GM20431 (cell line): ENCODE data around the gene MYH7B.

Experiments used
- in situ Hi-C: fragments of 300-500 bp; cut with MseI, MboI; formaldehyde crosslinking; loops from one replicate; pipeline ENCODE4 v1.15.0; 2020; ENCODE audit warnings: low sequenced_read_pairs; ENCODE audit not compliant: unreplicated experiment

The MYH7B gene

DNA sequence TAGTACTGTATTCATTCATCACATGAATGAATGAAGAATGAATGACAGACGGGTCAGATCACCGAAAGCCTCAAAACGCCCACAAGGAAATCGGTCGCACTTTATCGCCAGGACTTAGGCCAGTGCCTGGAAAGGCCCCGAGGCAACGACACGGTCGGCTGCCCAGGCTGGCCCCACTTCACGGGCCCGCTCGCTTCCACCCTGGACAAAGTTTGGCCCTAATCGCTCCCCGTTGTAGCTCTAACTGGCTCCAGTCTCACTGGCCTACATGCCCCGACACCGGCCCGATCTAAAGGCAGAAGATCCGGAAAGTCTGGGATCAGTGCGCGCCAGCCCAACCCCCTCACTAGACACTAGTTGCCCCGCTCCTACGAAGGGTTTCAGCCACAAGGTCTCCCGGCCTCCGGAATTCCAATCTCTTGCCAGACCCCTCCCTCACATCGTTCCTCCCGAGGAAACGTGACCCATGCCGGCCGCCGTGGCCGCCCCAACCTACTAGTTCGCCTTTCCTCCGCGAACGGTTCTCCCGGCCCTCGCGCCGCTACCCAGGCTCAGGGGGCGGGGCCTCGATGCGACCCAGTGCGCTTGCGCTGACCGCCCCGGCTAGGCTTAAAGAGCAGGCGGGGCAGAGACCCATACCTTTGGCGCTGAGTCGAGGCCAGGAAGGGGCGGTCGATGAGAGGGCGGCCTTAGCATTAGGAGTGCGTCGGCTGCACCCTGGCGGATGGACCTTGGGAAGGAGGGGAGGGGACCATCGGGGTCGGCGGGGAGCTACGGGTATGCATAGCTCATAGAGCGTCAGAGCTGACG is at the start of gene MYH7B, which contains the start of gene GSS:
Gene MYH7B (plus strand): TSS at position 638 of the 810 bp plus-strand sequence. CDS start 22,138 bp downstream, outside the sequence.
Gene GSS (minus strand): TSS at position 576 of the 810 bp plus-strand sequence. CDS start 3,954 bp downstream, outside the sequence.
- in situ Hi-C loops, result no loop called here

- in situ Hi-C loops, result no loop called here
Observed at GRCh38 chr20:34907616-34908469, 47.8 kb upstream of the MYH7B start.

GRCh38 chr20:34915131-34915530 is 40.5 kb upstream of the MYH7B start:
- in situ Hi-C loops, result no loop called here

- in situ Hi-C loops, result no loop called here
Observed at GRCh38 chr20:34915749-34916455, 39.8 kb upstream of the MYH7B start.

DNA sequence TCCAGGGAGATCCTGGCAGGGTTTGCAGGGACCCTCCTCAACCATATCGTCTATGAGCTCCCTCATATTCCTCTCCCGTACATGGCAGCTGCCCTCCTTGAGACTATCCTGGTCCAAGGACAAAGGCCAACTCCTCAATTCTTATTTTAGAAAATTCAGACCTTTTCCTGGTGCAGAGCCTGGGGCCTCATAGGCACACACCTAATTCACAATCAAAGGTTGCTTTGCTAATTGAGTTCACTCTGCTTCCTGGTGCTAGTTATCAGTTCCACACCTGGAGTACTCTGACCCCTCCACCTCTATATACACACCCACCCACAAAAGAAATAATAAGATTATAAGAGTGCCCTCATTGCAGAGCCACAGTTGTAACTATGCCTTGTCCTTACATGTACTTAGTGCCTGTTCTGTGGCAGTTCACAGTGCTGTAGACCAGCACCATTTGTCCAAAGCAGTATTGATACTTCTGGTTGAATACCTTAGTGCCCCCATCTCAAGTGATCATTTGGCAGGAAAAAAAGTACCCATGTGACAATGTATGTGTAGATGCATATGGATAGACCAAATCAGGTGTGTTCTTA is 38.8 kb upstream of the MYH7B start:
- in situ Hi-C loops, result no loop called here

GRCh38 chr20:34920055-34920454 is 35.6 kb upstream of the MYH7B start:
- in situ Hi-C loops, result no loop called here

DNA sequence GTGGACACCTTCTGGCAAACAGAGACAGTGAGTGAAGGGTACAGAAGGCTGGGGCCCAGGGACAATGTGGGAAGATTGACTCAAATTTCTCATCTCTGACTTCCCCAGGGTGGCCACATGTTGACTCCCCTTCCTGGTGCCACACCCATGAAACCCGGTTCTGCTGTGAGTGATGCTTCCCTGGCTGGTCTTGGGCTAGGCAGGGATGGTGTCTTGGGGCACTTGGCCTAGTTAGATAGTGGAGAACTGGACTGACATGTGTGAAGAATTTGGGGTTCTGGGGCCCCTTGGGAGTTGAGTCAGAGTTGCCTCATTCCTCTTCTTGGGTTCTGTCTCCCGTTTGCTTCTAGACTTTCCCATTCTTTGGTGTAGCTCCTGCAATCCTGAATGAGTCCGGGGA is 34.2 kb upstream of the MYH7B start:
- in situ Hi-C loops, result no loop called here

- in situ Hi-C loops, result no loop called here
Observed at GRCh38 chr20:34922654-34923381, 32.9 kb upstream of the MYH7B start.

DNA sequence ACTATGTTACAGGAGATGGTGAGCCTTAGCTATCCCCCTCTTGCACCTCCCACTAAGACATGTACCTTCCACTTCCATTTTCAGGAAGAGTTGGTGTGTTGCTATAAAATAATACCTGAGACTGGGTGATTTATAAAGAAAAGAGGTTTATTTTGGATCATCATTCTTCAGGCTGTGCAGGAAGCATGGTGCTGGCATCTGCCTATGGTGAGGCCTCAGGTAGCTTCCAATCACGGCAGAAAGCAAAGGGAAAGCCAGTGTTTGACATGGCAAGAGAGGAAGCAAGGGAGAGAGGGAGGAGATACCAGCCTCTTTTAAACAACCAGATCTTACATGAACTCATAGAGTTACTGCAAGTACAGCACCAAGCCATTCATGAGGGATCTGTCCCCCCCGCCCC is 32.3 kb upstream of the MYH7B start:
- in situ Hi-C loops, result no loop called here

DNA sequence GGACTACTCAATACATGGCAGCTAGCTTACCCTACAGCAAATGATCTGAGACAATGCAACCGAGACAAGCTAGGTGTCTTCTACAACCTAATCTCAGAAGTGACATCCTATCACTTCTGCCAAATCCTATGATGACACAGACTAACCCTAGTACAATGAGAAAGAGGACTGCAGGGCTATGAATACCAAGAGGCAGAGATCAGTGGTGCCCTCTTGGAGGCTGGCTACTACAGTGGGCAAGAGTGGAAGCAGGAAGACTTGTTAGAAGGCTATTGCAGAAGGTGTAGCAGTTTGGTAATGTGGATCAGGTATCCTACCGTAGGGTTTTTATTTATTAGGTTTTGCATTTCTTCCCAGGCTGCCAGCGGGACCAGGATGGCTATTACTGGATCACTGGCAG is 30.3 kb upstream of the MYH7B start:
- in situ Hi-C loops, result no loop called here

GRCh38 chr20:34925981-34926380 is 29.7 kb upstream of the MYH7B start:
- in situ Hi-C loops, result no loop called here

DNA sequence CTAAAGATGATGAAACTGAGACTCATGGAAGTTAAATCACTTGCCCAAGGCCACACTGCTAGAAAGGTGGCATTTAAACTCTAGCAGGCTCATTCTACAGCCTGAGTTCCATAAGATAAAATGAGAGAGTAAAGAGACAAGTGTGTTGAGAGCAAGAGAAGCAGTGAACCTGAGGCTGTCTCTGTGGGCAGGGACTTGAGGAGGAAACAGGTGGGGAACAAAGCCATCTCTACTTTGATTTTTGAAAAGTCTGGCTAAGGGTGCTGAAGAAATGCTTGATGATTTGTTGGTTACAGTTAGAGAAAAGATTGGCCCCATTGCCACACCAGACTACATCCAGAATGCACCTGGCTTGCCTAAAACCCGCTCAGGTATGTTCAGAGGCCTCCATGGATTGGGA is 29.1 kb upstream of the MYH7B start:
- in situ Hi-C loops, result no loop called here

- in situ Hi-C loops, result no loop called here
Observed at GRCh38 chr20:34927736-34928135, 27.9 kb upstream of the MYH7B start.

DNA sequence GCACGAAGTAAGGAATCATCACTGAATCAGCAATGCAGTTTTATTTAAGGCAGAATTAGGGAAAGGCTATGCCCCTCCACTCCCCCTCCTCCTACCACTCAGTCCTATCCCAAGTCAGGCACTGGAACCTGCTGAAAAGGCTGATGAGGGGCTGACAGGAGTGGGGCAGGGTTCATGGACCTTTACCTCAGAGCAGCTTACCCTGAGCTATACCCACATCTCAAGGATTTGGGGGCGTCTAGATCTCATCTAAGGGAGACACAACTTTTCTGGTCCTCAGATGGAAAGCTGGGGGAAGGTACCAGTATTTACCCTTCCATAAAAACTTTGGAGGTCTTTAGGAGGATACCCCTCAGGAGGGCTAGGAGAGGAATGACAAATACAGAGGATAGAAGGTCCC is 27.3 kb upstream of the MYH7B start:
- in situ Hi-C loops, result no loop called here

GRCh38 chr20:34931771-34932170 is 23.9 kb upstream of the MYH7B start:
- in situ Hi-C loops, result no loop called here

DNA sequence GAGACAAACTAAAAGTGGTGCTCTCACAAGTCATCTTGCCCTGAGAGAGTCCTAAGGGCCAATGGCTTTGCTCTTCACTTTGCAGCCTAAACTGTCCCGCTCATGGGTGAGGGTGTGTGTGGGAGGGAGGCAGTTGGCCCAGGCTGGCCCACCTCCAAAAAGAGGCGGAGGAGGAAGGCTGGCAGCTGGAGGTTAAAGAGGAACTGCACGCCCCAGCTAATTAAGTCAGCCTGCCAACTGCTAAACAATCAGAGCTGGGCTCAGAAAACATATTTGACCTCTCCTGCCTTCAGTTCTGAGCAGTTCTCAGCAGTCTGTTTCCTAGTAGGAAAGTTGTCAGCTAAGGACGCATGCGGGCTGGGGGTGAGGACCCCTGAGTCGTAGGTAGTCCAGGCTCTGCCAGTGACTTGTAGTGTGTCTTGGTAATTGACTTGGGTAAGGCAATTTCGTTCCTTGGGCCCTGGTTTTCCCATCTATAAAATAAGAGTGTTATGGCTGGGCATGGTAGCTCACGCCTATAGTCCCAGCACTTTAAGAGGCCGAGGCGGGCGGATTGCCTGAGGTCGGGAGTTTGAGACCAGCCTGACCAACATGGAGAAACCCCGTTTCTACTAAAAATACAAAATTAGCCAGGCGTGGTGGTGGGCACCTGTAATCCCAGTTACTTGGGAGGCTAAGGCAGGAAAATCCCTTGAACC is 17.1 kb upstream of the MYH7B start:
- in situ Hi-C loops, result no loop called here

GRCh38 chr20:34940081-34940481 is 15.6 kb upstream of the MYH7B start:
- in situ Hi-C loops, result no loop called here

- in situ Hi-C loops, result no loop called here
Observed at GRCh38 chr20:34941226-34941625, 14.4 kb upstream of the MYH7B start.

DNA sequence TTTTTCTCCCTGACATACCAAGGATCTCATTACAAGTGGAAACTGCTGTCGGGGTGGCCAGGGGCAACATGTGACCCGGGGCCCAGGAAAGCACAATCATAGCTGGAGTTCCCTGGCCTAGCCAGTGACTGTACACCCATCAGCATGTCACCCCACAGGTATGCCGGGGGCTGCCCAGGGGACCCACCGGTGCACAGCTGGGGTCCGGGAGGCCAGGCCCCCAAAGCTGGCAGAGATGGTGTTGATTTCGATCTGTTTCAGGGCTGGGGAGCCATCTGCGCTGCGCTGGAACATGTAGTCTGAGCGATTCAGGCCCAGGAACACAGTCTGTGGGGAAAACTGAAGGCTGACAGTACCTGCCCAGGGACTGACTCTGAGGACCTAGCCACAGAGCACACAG is 13.4 kb upstream of the MYH7B start:
- in situ Hi-C loops, result no loop called here
